Measurements from ENCODE around the gene KCNMA1.

DNA sequence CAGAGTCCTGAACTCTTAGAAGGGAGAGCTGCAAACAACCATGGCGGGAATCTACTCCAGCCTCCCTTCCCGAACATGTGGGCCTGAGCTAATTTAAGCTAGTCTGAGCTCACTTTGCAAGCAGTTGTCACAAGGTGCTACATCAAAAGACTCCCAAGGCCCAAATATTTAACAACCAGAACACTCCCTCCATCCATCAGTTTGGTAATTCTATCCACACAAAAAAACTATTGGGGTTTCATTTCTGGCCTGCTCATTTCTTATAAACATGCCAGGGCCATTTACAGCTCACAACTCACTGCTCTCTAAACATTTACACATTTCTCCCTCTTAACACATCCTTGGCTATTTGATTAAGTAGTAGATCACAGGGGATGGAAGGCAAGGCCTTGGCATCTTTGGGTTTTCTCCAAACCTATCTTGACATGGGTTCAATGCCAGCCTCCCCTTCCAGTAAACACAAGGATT lies 263.4 kb downstream of the KCNMA1 start:
- TF ChIP-seq POLR2AphosphoS5 (IDR thresholded peaks at IDR 0.05; ENCODE audit: low read length) (no peak), RAD21 (IDR thresholded peaks at IDR 0.05; ENCODE audit: insufficient read depth, low read depth, low read length) (no peak), POLR2A (IDR thresholded peaks at IDR 0.05; ENCODE audit: low read depth, low read length) (no peak)
